Fibroblast of the aortic adventitia (primary cell): ENCODE results near the gene GAPVD1. TPM values are rescaled to one million over a fixed set of nuclear protein-coding genes. Genes with fewer than 3 reads are reported as not detected.

Source experiments
- DNase-seq: peaks from one replicate; pipeline ENCODE4 v3.0.0-alpha.2; 2010; ENCODE audit warnings: low read depth
- H3K4me3 ChIP-seq: 2 replicates; pipeline ENCODE4 v1.5.1; 2011; ENCODE audit warnings: low read depth, mild to moderate bottlenecking, control low read depth, low read length, moderate library complexity
- total RNA-seq: library from RNA; depleted of rRNA; stranded (reverse); fragments of >200 nt; gene quantifications from 2 replicates; pipeline ENCODE4 v1.2.3, GENCODE V29; 2012; ENCODE audit warnings: low replicate concordance
- TF ChIP-seq, protein P1 (sequence below): IDR thresholded peaks from 2 replicates; pipeline ENCODE4 v1.5.1; 2011; ENCODE audit warnings: mild to moderate bottlenecking, low read length, control low read depth, inconsistent platforms; ENCODE audit not compliant: insufficient read depth

Gene GAPVD1
- total RNA-seq, 1 donor, result 52.7 TPM

DNA sequence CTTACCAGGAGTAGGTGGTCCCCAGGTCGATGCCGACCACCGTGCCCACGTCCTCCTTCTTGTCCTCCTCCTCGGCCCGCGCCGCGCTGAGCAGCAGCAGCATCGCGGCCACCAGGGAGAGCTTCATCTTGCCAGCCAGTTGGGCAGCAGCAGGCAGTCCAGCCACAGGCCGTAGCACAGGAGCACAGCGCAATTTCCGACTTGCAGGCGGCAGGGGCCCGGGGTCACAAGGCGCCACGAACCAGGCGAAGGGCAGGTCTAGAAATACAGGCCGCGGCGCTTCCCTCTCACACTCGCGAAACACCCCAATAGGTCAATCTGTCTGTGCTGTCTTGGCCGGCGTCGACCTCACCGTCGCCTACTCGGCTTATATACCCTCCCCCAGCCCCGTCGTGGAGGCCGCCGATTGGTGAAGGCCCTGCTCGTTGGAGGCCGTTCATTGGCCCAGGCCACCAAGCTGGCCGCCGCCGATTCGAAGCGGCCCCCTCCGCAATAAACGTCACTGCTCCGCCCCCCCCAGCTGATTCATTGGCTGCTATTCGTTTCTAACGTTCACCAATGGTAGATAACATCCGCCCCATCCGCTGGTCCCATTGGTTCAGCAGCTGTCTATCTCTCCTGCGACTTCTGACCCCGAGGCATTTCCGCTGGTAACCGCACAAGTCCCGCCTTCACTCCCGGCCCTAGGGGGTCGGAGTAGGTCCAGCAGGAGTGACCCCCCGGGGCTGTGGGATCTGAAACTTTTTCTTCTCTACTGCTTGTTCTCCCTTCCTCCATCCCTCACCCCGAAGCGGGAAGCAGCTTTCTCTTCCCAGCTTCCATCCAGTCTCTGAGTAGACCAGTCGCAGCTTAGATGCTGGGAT lies 20.4 kb upstream of the GAPVD1 start, which contains the start of gene HSPA5:
HSPA5 (minus strand) TSS at position 344 of the 863 bp plus-strand sequence; CDS start at position 127, 217 bp downstream.
- peak within 1 kb of the TSS; percentile 97 for H3K4me3 ChIP-seq
- TF ChIP-seq, protein P1, sequence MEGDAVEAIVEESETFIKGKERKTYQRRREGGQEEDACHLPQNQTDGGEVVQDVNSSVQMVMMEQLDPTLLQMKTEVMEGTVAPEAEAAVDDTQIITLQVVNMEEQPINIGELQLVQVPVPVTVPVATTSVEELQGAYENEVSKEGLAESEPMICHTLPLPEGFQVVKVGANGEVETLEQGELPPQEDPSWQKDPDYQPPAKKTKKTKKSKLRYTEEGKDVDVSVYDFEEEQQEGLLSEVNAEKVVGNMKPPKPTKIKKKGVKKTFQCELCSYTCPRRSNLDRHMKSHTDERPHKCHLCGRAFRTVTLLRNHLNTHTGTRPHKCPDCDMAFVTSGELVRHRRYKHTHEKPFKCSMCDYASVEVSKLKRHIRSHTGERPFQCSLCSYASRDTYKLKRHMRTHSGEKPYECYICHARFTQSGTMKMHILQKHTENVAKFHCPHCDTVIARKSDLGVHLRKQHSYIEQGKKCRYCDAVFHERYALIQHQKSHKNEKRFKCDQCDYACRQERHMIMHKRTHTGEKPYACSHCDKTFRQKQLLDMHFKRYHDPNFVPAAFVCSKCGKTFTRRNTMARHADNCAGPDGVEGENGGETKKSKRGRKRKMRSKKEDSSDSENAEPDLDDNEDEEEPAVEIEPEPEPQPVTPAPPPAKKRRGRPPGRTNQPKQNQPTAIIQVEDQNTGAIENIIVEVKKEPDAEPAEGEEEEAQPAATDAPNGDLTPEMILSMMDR, result no peak
- DNase-seq, result peak; percentile 100

DNA sequence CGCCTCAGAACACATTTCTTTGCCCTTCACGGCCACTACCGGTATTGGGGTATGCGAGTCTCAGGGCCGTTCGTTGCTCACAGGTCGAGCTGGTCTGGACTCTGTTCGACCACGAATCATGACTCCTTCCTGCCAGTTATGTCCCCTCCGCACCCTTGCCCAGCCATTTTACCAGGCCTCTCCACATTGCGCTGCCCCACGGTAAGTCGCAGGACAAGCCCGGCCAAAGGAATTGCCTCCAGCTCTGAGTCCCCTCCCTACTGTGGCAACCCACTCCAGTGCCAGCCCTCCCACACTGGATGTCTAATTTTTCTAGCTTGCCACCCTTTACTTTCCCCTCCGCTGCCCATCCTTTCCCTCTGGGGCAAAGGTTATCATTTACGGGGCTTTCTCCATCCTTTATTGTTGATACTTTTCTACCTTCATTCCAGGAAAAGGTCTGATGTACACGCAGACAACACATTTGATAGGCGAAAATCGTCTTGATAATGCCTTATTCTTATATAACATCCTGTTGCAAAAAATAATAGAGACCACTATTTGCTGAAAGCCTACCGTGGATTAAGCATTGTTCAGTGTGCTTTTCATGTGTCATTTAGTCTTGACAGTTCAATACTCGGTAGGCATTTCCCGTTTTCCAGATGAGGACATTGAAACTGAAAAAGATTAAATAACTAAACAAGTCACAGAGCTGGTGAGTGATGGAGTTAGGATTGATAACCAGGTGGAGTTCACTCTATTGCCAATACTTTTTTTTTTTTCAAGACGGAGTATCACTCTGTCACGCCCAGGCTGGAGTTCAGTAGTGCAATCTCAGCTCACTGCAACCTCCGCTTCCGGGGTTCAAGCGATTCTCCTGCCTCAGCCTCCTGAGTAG lies 19.5 kb upstream of the GAPVD1 start:
- DNase-seq, result peak; percentile 23
- peak overlapping the region; percentile 72 for H3K4me3 ChIP-seq
- TF ChIP-seq, protein P1, result no peak

DNA sequence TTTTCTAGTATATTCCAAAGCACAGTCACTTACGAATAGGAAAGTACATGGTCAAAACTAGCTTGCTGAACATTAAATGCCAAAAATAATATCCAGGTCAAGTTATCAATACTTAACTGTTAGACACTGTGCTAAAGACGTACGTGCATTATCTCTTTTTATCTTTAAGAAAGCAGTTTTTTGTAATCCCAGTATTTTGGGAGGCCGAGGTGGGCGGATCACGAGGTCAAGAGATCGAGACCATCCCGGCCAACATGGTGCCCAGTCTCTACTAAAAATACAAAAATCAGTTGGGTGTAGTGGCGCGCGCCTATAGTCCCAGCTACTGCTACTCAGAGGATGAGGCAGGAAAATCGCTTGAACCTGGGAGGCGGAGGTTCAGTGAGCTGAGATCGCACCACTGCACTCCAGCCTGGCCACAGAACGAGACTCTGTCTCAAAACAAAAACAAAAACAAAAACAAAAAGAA lies 17.8 kb upstream of the GAPVD1 start:
- no peak for DNase-seq
- H3K4me3 ChIP-seq, result no peak overlapping the region
- TF ChIP-seq, protein P1, result no peak

DNA sequence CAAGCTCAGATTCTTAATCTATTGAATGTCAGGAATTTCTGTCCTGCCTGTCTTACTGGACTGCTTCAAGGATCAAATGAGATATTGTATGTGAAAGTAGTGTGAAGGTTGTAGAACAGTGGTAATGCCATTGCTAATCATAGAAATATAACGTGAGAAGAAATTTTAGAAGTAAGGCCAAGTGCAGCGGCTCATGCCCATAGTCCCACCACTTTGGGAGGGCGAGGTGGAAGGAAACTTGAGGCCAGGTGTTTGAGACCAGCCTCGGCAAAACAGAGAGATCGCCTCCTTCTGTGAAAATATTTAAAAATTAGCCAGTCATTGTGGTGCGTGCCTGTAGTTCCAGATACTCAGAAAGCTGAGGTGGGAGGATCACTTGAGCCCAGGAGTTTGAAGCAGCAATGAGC lies 15.4 kb upstream of the GAPVD1 start:
- DNase-seq, result no peak
- TF ChIP-seq, protein P1, result no peak
- no peak overlapping the region for H3K4me3 ChIP-seq

DNA sequence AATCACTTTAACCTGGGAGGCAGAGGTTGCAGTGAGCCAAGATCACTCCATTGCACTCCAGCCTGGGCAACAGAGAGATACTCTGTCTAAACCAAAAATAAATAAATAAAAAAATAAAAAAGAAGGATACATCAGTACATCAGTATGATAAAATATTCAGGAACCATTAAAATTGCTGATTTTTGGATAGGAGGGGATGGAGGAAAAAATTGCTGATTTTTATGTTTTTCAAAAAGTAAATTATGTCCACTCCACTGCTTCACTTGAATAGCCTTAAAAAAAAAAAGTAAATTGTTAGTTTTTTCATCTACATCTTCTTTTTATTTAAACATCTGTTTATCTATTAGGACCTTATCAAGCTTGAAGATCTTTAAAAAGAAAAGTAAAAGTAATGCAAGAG lies 7.4 kb upstream of the GAPVD1 start:
- no peak for DNase-seq
- no peak overlapping the region for H3K4me3 ChIP-seq
- TF ChIP-seq, protein P1, result no peak

DNA sequence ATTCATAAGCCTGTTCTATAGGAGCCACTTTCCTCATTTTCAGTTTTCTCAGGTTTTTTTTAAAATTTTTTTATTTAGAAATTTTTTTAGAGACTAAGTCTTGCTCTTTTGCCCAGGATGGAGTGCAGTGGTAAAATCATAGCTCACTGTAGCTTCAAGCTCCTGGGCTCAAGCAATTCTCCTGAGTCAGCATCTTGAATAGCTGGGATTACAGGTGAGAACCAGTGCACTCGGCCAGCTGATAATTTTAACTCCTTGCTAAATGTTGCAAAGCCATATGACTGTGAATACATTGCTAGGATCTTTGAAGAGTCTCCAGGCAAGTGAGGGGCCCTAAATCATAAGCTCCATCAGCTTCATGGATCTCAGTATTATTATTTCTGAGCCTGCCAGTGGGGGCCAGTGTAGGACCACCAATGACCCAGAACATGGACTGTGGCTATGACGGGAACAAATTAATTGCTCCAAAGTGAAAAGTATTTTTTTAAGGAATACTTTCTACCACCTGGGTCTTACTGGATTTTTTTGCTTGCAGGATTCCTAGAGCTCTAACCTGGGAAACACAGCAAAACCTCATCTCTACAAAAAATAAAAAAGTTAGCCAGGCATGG lies 5.7 kb upstream of the GAPVD1 start:
- H3K4me3 ChIP-seq, result no peak overlapping the region
- TF ChIP-seq, protein P1, result peak; percentile 13
- DNase-seq, result no peak
